Activated CD8-positive, alpha-beta memory T cell treated with anti-CD3 and anti-CD28 coated beads, Interleukin-2, amount 50 U/mL, for 1 hour (primary cell): ENCODE data around the gene SNAP47.

Experiments used
- DNase-seq: peaks from one replicate; pipeline ENCODE4 v3.0.0-alpha.2; 2020; ENCODE audit errors: extremely low read depth

The SNAP47 gene

DNA sequence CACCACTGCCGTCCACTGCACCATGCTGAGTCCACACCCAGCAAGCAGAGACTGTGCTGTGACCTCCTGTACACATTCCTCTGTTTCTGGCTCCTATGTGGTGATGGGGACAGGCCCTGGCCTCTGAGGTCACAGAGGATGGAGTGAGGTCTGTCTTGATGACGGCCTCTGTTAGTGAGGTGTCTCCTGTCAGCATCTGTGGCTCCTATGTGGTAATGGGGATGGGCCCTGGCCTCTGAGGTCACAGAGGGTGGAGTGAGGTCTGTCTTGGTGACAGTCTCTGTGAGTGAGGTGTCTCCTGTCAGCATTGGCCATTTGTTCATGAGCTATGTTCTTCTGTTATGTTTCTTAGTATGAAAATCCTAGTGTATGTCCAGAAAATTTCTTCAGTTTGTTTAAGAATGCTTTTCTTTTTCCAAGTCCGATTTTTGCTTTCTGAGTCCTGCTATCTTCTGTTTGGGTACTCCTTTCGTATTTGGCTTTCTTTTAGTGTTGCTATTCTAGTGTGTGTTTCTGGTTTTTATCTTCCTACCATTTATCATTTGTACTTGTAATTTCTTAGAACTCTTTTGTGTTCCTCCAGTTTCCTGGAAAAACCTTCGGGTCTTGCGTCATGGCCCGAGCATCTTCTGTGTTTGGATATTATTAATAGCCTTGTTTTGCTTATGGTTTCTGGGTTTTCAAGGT lies 13.4 kb downstream of the SNAP47 start:
- no peak for DNase-seq

- no peak for DNase-seq
These were observed 14.0 kb downstream of the SNAP47 start for GRCh38 chr1:227749225-227749624.

DNA sequence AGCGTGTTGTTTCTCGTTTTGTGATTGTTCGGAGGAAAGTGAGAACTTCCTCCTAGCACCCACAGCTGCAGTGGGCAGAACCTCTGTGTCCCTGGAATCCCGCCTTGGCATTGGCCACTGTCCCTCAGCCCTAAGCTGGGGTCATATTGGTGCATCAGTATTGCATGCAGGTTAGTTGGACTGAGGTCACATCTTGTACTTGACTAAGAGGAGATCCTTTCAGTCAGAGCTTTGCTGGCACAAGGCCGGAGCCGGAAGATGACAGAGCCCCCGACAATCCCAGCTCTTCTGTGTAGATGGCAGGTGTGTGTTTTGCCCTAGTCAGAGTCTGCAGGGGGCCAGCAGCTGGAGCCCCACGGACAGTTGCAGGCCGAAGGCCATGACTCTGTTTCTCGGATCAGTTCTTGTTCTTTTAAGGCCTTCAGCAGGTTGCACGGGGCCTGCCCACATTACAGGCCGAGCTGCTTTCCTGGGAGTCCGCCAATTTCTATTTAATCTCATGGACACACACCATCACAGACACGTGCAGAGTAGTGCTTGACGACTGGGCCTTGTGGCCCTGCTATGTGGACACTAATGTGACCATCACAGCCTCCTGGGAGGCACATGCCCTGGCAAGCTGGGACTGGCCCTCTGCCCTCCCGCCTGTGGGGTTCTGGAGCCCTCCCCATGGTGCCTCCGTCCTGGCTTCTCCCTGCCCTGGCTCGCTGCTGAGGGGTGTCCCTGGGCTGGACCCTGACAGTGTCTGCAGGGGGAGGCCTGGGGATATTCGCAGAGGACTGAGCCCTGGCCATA lies 14.9 kb downstream of the SNAP47 start:
- DNase-seq = no peak

DNA sequence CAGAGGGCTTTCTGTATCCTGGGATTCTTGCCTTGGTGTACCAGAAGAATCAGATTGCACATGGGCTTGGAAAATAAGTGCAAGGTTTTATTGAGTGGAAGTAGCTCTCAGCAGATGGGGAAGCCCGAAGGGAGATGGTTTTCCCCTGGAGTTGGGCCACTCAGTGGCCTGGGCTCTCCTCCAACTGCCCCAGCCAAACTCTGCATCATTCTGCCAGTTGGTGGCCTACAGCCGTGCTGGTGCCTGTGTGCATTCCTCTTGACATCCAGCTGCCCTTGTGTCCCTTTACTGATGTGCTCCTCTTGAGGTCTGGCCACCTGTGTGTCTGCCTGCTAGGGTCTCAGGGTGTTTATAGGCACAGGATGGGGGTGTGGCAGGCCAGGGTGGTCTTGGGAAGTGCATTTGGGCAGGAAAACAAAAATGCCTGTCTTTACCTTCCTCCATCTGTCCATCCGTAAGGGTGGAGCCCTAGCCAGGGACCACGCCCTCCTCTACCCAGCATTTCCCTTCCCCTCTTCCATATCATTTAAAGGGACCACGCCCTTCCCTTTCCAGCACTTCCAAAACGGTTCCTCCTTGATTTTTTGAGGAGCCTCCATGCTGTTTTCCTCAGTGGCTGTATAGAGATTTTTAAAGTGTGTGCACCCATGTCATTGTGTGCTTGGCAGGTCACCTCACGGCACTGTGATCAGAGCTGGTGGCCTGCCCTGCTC lies 18.9 kb downstream of the SNAP47 start:
- DNase-seq = no peak

- no peak for DNase-seq
These were observed 19.7 kb downstream of the SNAP47 start for GRCh38 chr1:227754958-227755357.

DNA sequence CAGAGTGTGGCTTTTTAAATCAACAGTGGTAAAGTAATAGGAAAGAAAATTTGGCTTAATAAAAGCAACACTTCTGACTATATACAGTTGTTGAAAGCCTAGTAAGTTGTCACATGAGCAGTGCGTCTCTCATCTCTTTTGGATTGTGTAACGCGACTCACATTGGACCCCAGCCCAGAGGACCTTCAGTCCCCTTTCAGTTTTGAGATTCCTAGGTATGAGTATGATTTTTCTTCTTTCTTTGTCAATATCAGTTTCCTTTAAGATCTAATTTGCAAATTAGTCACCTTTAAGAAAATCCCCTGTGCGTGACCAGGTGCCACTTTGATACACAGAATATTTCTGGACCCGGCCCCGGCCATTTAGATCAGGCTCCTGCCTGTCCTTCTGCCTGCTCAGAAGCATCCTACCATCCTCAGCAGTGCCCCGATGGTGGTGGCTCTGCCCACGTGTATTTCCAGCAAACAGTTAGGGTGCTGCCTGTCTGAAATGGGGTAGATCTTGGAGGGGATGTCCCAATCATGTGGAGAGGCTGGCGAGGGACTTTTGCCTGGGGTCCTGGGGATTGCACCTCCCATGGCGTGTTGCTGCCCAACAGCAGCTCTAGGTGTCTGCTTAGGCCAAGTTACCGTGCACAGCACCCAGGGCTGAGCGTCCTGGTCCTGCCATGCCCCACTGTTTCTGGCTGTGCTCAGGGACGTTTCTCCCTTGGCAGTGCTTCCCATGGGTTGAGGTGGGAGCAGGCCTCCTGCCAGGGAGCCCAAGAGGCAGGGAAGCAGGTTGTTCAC lies 21.1 kb downstream of the SNAP47 start:
- DNase-seq = no peak

GRCh38 chr1:227757781-227758180 lies 22.5 kb downstream of the SNAP47 start:
- DNase-seq = no peak

DNA sequence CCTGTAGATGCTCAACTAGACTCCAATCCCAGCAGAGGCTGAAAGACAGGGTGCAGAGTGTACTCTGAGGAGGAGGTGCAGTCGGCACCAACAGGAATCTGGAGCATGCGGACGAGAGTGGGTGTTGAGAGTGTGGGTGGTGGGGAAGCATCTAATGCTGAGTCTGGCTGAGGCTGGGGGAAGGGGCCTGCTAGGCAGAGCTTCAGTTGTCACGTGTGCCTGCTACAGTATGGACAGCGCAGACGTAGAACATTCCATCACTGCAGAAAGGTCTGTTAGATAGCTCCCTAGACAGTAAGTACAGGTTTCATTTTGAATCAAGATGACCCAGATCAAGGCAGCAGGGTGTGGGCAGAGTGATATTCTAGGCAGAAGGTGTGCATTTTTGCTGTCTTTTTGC lies 23.1 kb downstream of the SNAP47 start:
- no peak for DNase-seq

DNA sequence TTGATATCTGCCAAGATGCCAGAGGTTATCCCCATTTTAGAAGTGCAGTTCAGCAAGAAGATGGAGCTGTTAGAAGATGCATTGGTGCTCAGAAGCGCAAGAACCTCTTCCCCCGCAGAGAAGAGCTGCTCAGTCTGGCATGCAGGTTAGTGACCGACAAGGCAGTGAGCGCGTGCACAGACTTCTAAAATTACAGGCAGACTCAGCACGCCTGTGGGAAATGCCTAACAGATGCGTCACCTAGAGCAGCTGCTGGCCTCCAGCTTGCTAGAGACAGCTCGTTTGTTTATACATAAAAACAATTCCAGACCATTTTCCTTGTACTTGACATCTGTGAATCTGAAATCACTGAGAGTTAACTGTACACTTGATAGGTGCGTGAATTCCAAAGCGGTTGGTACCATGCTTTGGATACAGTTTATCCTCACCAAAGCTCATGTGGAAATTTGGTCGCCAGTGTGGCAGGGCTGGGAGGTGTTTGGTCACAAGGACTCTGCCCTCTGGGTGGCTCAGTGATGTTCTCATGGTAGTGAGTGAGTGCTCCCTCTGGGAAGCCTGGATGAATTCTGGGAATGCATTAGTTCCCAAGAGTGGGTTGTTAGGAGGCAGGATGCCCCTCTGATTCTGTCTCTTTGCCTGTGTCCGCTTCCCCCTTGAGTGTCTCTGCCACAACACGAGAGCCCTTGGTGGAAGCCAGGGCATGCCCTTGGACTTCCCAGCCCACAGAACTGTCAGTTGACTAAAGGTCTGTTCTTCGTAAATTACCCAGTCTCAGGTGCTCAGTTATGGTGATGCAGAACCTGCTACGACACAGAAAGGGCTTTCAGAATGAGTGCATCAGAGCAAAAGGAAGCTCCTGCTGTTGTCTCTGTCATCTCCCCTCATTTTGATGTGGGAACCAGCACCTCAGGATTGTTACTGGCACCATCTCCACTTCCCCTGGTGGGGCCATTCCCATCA lies 24.4 kb downstream of the SNAP47 start:
- no peak for DNase-seq

- DNase-seq = no peak
These were observed 25.1 kb downstream of the SNAP47 start for GRCh38 chr1:227760377-227760776.

DNA sequence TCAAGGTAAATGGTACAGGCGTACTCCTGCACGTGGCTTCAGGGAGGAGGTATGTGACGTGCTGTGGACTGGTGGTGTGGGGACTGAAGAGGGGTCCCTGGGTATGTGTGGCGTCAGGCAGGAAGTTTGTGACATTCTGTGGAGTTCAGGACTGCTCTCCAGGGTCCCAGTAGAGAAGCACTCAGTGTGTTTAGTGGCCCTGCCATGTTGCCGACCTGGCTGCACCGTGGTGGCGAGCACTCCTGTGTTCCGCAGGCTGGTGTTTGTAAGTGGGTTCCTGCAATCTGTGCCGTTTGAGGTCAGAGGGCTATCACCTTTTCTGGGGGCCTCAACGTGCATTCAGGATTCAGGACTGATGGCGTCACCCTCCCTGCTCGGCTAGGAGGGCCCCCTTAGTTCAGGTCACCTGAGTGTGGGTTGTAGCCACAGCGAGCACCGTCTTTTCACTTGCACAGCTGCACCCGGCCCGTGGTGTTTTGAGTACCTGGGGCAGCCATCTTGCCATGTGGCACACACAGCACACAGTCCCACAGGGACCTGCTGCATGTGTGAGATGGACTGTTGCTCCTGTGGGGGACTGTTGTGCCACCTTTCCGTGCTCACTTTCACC lies 26.5 kb downstream of the SNAP47 start:
- no peak for DNase-seq

- peak; percentile 80 for DNase-seq
These were observed 27.1 kb downstream of the SNAP47 start for GRCh38 chr1:227762231-227762911.

GRCh38 chr1:227763246-227764018 lies 28.2 kb downstream of the SNAP47 start:
- no peak for DNase-seq

DNA sequence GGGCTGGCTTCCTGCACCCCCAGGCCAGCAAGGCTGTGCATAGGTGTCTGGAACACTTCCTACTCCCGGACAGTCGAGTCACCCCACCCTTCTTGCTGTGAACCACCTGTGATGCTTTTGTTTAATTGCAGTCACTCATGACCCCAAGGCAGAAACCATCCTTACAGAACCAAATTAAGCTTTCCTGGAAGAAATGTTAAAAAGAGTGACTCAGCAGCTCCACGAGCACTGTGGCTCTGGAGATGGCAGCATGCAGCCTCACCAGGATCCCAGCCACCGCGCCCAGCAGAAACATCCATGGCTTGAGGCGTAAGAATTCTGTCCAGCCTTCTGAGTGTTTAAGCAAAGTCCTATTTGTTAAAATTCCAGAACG lies 28.8 kb downstream of the SNAP47 start:
- DNase-seq = no peak

- no peak for DNase-seq
These were observed 30.2 kb downstream of the SNAP47 start for GRCh38 chr1:227765261-227766014.

- DNase-seq = peak; percentile 61
These were observed 30.9 kb downstream of the SNAP47 start for GRCh38 chr1:227766015-227766634.

GRCh38 chr1:227766653-227767277 lies 31.5 kb downstream of the SNAP47 start:
- DNase-seq = no peak
